PC-3 (cell line): ENCODE data around the gene USP15.

Source experiments
- CTCF ChIP-seq: fragments of 300-600 bp; sonication (generic); conservative IDR thresholded peaks from 2 replicates; pipeline ENCODE4 v1.5.1; 2017; ENCODE audit warnings: antibody characterized with exemption, low read depth, mild to moderate bottlenecking, low read length
- EZH2 ChIP-seq: fragments of 300-600 bp; sonication (generic); IDR thresholded peaks from one replicate; pipeline ENCODE4 v1.6.1; 2017; ENCODE audit warnings: antibody characterized with exemption, mild to moderate bottlenecking, low read length; ENCODE audit not compliant: unreplicated experiment
- EZH2phosphoT487 ChIP-seq: fragments of 300-600 bp; sonication (generic); IDR thresholded peaks from 2 replicates; pipeline ENCODE4 v1.6.1; 2018; ENCODE audit warnings: mild to moderate bottlenecking, antibody characterized with exemption, low read length, borderline replicate concordance

GRCh38 chr12:62279058-62279457 is 18.9 kb downstream of the USP15 start:
- TF ChIP-seq EZH2phosphoT487: no peak
- TF ChIP-seq CTCF: no peak
- TF ChIP-seq EZH2: no peak
